Stimulated activated CD8-positive, alpha-beta memory T cell treated with anti-CD3 and anti-CD28 coated beads, Interleukin-15, amount 100 ng/mL, for 4 hours (primary cell): ENCODE results near the gene IER2.
"Not testable (repeated sequence)": the region's sequence is repeated elsewhere in the genome, so short reads cannot be mapped to it uniquely, and the experiment has no call there.

ENCODE experiments used
- DNase-seq, 2 donors: peaks; one replicate each; pipeline ENCODE4 v3.0.0-alpha.2; 2020; ENCODE audit warnings: low read depth in 2 of 2

Gene IER2

GRCh38 chr19:13198634-13199033 lies 48.4 kb downstream of the IER2 start:
- DNase-seq: no peak

DNA sequence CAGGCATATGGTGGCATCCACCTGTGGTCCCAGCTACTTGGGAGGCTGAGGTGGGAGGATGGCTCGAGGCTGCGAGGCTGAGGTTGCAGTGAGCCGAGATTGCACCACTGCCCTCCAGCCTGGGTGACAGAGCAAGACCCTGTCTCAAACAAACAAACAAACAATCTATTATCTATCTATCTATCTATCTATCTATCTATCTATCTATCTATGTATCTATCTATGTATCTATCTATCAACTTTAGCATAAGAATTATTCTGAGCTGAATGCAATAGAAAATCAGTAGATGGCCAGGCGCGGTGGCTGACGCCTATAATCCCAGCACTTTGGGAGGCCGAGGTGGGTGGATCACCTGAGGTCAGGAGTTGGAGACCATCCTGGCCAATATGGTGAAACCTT lies 51.9 kb downstream of the IER2 start:
- not testable (repeated sequence) for DNase-seq
